Stimulated activated CD8-positive, alpha-beta memory T cell treated with anti-CD3 and anti-CD28 coated beads, Interleukin-15, amount 100 ng/mL, for 1 hour (primary cell): Measurements from ENCODE around the gene MRPL42.
"Not testable (repeated sequence)": the region's sequence is repeated elsewhere in the genome, so short reads cannot be mapped to it uniquely, and the experiment has no call there.

Experiments used
- DNase-seq: peaks from one replicate; pipeline ENCODE4 v3.0.0-alpha.2; 2020; ENCODE audit warnings: low read depth

Gene MRPL42

DNA sequence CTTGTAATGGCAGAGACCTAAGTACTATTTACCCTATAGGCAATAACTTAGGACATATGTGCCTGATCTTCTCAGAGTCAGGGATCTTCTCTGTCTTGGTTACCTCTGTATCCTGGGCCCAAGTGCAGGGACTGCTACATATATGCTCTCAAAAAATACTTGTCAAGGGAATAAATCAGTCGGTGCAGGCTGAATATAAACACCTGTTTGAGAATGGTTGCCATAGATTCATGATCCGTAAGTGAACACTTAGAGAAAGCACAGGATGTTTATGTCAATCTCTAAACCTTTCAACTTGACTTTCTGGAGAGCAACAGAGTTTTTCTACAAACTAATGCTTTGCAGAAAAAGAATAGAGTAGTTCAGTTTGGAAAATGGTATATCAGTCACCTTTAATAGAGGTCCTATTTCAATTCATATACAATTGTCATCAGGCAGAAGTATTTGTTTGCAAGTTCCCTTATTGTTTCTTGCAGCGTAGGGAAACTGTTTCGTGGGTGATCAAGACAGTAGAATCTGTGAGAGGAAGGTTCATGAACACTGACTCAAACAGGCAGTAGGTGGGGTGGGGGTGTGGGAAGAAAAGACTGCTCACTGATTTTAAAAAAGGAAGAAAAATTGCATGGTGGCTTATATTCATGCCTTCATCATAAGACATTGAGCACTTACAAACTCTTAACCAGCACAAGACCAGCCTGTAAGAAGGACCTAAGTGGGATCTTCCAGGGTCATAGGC, 19.6 kb upstream of the MRPL42 start:
- DNase-seq, result no peak

DNA sequence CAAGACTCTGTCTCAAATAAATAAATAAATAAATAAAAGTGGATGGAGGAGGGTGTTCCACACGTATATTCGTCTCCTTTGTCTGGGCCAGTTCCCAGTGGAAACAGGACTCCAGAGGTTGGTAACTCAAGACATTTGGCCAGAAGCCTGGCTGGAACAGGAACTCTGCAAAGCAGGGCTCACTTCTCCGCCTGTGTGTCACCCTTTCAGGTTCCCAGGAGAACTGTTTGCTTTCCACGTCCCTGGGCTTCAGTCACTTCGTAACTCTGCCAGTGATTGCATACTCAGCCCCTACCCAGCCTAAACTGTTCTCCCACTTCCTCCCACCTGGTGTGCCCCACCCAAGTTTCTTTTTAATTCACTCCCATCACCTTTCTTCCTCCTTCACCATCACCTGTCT, 18.5 kb upstream of the MRPL42 start:
- no peak for DNase-seq

DNA sequence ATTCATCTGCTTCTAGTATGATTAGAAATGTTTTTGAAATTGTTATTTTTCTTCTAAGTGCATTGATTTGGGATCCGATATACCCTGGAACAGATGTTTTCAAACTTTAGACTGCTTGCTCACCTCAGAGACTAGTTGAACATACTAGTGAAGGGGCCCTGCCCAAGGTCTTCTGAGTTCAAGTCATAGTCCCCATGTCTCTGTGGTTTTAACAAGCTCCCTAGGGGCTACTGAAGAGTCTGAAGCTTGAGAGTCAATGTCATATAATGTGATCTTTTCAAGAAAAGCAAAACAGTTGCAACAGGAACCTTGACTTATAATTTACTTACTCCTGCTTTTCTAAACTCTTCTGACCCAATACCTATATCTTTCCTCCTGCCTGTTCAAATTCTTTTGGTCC, 18.0 kb upstream of the MRPL42 start:
- DNase-seq, result no peak

DNA sequence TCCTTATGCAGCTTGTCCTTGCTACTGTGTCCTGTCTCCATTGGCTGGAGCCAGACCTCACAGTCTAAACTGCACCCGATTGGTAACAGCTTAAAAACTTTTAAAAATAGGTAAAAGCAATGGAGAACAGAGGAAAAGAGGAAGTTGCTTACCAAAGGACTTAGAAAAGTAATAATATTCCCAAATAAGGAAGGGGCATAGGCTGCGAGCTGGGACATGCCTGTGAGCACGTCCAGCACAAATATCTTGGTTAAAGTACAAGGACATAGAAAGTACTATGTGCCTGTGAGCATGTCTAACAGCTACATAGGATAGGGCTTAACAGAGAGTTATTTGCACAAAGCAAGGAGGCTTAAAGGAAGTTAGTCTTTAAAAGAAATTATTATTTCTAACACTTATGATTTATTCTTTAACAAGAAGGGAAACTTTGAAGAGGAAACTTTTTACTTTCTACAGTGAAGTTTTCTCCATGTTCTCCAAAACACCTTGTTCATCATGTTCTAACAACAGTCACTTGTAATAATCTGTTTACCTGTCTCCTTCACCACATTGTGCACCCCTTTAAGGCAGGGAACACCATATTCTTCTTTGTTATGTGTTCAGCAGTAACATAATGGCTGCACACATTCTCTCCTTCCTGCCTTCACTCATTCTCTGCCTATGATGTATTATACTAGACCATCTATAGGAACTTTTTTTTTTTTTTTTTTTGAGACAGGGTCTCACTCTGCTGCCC, 15.7 kb upstream of the MRPL42 start:
- no peak for DNase-seq

DNA sequence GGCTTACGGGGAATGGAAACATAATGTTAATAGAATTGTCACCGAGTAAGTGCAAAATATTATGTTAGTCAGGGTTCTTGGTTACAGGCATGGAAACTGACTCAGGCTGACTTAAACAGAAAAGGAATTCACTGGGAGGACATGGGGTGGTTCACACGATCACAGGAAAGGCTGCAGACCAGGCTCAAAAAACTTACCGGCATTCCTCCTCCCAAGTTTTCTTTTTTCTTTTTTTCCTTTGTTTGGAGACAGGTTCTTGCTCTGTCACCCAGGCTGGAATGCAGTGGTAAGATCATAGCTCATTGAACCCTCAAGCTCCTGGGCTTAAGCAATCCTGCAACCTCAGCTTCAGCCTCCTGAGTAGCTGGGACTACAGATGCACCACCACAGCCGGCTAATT, 13.7 kb upstream of the MRPL42 start:
- no peak for DNase-seq

DNA sequence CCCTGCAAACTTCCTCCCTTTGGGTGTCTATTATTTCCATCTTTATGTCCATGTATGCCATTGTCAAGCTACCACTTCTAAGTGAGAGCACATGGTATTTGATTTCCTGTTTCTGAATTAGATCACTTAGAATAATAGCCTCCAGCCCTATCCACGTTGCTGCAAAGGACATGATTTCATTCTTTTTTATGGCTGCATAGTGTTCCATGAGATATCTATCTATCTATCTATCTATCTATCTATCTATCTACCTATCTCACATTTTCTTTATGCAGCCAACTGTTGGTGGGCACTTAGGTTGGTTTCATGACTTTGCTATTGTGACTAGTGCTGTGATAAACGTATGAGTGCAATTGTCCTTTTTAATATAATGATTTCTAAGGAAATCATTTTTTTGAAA, 11.2 kb upstream of the MRPL42 start:
- DNase-seq, result no peak

DNA sequence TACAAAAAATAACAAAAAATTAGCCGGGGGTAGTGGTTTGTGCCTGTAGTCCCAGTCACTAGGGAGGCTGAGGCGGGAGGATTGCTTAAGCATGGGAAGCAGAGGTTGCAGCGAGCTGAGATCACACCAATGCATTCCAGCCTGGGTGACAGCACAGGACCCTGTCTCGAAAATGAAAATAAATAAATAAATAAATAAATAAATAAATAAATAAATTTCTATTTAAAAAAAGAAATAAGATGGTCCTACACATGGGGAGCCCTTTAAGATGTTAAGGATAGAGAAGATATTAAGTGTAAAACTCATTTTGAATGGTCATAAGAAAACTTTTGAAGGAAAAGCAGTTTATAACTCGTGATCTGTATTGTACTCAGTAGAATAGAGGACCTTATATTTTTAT, 8.2 kb upstream of the MRPL42 start:
- DNase-seq, result no peak

DNA sequence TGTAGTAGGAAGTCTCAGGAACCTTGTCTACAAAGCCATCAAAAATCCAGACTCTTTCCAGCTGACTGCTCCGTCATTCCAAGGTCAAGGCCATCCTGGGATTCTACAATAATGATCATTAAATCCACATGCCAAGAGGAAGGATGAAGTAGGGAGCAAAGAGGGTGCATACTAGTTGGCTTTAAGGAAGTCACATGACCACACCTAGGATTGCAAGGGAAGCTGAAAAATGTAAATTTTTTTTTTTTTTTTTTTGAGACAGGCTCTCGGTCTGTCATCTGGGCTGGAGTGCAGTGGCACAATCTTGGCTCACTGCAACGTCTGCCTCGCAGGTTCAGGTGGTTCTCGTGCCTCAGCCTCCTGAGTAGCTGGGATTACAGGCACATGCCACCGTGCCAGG, 7.3 kb upstream of the MRPL42 start:
- DNase-seq, result no peak

DNA sequence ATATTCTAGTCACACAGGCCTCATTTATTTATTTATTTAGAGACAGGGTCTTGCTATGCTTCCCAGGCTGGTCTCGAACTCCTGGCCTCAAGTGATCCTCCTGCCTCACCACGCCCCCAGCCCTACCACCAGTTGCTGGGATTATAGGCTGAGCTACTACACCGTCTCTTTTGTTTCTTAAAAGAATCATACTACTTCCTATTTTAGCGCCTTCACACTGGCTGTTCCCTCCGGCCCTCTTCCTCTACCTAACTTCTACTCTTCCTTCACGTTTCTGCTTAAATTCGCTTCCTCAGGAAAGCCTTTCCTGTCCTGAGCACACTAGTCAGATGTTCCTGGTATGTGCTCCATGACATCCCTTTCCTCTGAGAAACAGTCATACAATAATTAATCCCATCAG, 6.4 kb upstream of the MRPL42 start:
- no peak for DNase-seq

DNA sequence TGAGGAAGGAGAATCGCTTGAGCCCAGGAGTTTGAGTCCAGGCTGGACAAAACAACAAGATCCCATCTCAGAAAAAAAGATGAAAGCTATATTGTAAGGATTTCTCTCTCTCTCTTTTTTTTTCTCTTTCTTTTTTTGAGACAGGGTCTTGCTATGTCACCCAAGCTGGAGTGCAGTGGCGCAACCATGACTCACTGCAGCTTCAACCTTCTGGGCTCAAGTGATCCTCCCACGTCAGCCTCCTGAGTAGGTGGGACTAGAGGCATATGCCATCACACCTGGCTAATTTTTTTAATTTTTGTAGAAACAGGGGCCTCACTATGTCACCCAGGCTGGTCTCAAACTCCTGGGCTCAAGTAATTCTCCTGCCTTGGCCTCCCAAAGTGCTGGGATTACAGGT, 5.8 kb upstream of the MRPL42 start:
- DNase-seq, result no peak

DNA sequence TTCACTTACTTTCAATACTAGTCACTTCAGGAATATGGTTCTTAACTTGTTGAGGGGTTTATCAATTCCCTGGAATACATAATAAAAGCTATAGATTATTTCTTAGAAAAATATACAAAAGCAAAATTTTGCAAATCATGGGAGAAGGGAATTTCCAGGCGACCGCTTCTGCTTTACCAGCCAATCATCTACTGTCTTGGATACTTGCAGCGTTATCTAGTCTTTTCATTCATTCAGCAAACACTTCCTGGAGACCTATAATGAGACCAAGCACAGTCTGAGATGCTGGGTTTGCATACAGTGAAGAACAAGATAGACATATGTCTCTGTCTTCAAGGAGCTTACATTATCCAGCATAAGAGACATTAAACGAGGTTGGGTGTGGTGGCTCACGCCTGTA, 1.5 kb upstream of the MRPL42 start:
- no peak for DNase-seq

DNA sequence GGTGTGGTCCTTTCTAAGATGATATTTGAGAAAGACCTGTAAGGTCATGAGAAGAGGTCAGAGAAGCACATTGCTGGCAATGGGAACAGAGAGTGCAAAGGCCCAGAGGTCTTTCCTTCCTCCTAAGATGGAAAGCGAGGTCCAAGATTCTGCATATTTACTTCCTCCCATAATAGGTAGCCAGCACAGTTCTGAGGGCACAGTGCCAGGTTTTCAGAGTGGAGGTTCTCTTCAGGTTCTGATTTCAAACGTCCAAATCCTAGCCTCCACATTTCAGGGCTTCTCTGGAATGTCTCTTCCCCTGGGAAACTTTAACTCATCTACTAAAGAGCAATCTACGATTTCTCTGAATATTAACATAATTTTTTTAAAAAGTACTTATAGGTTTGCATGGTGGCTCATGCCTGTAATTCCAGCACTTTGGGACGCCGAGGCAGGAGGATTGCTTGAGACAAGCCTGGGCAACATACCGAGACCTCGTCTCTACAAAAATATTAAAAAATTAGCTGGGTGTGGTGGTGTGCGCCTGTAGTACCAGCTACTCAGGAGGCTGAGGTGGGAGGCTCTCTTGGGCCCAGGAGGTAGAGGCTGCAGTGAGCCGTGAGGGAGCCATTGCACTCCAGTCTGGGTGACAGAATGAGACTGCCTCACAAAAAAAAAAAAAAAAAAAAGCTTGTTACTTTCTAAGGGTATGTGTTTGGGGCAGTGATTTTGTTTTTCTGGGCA, 526 bp upstream of the MRPL42 start:
- DNase-seq, result no peak

DNA sequence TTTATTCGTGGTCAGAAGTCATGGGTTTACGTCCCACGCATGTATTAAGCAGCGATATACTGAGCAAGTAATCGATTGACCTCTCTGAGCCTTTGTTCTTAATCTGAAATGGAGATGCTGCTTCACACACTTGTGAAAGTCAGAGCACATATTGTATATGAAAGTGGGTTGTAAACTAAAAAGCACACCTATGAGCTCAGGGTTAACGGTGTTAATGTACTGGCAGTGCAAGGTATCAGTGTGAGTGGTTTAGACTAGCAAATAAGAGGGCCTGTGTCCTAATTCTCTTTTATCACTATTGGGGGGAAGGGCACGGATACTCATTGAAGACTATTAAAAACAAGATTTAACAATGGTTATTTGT, 676 bp downstream of the MRPL42 start:
- DNase-seq, result no peak

DNA sequence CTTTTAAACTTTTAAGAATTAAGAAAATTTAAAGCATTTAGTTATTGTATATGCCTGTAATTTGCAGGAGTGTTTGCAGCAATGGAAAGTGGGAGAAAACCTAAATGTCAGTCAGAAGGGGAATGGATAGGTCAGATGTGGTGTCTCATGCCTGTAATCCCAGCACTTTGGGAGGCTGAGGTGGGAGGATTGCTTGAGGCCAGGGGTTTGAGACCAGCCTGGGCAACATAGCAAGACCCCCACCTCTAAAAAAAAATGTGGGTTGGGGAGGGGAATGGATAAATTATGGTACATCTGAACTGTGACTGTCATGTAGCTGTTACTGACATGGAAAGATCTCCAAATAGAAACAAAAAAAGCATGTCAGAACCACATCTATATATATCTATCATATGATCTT, 2.1 kb downstream of the MRPL42 start:
- DNase-seq, result no peak

DNA sequence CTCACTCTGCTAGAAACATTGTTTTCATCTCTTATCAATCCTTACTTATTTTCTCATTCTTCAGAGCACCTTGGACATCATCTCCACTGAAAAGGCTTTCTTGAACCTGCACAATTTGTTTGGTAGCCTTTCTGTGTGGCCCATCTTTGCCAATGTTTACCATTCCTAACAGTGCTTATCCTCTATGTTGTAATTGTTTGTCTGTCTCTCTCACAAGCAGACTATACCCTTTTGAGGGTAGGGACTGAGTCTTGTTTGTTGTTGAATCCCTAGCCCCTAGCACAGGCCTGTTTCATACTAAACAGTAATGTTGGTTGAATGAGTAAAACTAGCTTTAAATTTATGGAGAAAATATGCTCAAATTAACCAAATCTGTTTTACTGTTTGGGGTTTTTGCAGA, 9.2 kb downstream of the MRPL42 start:
- no peak for DNase-seq

DNA sequence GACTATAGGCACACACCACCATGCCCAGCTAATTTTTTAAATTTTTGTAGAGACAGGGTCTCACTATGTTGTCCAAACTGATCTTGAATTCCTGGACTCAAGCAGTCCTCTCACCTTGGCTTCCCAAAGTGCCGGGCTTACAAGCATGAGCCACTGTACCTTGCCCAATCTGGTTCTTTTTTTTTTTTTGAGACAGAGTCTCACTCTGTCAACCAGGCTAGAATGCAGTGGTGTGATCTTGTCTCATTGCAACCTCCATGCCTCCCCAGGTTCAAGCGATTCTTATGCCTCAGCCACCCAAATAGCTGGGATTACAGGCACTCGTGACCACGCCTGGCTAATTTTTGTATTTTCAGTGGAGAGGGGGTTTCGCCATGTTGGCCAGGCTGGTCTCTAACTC, 15.4 kb downstream of the MRPL42 start:
- DNase-seq, result no peak

DNA sequence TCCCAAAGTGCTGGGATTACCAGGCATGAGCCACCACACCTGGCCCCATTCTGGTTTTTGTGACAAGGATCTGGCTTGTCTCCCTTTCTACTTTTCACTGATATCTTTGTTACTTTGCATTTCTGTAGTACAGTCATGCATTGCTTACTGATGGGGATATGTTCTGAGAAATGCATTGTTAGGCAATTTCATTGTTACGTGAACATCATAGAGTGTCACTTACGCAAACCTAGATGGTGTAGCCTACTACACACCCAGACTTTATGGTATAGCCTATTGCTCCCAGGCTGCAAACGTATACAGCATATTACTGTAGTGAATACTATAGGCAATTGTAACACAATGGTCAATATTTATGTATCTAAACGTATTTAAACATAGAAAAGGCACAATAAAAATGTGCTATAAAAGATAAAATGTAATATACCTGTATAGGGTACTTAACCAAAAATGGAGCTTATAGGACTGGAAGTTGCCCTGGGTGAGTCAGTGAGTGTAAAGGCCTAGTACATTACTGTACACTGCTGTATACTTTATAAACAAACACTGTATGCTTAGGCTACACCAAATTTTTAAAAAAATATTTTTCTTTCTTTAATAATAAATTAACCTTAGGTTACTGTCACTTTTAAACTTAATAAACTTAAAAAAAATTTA, 16.0 kb downstream of the MRPL42 start:
- DNase-seq, result no peak

DNA sequence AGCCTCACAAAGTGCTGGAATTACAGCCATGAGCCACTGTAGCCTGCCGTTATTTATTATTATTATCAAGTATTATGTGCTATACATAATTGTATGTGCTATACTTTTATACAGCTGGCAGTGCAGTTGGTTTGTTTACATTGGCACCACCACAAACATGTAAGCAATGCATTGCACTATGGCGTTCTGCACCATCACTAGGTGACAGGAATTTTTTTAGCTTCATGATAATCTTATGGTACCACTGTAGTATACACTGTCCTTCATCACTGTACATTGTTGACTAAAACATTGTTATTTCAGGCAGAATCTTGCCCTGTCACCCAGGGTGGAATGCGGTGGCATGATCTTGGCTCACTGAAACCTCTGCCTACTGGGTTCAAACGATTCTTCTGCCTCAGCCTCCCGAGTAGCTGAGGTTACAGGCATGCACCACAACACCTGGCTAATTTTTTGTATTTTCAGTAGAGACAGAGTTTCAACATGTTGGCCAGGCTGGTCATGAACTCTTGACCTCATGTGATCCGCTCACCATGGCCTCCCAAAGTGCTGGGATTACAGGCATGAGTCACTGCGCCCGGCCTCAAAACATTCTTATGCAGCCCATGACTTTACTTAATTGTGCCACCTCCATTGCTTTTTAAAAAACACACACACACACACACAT, 17.1 kb downstream of the MRPL42 start:
- no peak for DNase-seq

DNA sequence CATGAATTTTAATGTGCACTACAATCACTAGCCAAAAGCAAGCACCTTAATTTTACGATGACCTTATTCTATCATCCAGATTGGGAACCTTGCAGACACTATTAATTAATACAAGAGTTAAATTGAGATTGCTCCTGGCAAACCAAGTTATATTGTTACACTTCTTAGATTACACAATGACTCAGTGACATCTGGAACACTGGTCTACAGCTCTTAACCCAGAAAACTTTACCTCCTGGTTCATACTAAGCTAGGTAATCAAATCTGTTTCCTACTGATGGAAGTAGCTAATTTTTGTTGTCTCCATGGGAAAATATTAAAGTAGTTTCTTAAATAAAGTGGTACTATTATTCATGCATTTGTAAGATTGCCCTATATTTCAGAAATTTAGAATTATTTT, 25.5 kb downstream of the MRPL42 start:
- DNase-seq, result not testable (repeated sequence)

DNA sequence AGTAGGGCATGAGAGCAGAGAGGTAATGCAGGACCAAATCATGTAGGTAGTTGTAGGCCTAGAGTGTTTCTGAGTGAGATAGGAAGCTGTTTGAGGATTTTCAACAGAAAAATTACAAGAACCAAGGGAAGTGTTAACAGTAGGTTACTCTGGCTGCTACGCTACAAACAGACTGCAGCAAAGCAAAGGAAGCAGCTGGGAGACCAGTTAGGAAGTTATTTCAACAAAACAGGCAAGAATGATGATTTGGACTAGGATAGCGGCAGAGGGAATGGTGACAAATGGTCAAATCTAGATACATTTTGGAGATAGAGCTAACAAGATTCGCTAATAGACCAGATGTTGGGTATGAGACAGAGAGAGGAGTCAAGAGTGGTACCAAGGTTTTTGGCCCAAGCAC, 26.8 kb downstream of the MRPL42 start:
- DNase-seq, result no peak

DNA sequence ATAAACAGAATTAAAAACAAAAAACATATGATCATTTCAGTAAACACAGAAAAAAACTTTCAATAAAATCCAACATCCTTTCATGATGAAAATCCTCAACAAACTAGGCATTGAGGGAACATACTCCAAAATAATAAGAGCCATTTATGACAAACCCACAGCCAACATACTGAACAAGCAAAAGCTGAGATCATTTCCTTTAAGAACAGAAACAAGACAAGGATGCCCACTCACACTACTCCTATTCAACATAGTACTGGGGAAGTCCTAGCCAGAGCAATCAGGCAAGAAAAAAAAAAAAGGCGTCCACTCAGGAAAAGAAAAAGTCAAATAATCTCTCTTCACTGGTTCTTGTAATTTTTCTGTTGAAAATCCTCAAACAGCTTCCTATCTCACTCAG, 30.1 kb downstream of the MRPL42 start:
- DNase-seq, result no peak

DNA sequence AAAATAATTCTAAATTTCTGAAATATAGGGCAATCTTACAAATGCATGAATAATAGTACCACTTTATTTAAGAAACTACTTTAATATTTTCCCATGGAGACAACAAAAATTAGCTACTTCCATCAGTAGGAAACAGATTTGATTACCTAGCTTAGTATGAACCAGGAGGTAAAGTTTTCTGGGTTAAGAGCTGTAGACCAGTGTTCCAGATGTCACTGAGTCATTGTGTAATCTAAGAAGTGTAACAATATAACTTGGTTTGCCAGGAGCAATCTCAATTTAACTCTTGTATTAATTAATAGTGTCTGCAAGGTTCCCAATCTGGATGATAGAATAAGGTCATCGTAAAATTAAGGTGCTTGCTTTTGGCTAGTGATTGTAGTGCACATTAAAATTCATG, 31.5 kb downstream of the MRPL42 start:
- not testable (repeated sequence) for DNase-seq
